Epithelial cell of proximal tubule (primary cell): Measurements from ENCODE around the gene COL10A1. TPM values are rescaled to one million over a fixed set of nuclear protein-coding genes. Genes with fewer than 3 reads are reported as not detected.
A peak's percentile ranks its signal among the peaks of the same experiment; 100 is the strongest.

Source experiments
- DNase-seq: peaks from one replicate; pipeline ENCODE4 v3.0.0-alpha.2; 2011; ENCODE audit warnings: low read depth
- H3K4me3 ChIP-seq: 2 replicates; pipeline ENCODE4 v1.5.1; 2011; ENCODE audit warnings: low read depth, mild to moderate bottlenecking, low read length
- total RNA-seq: library from RNA; depleted of rRNA; stranded (reverse); fragments of >200 nt; gene quantifications from 2 replicates; pipeline ENCODE4 v1.2.3, GENCODE V29; 2015
- TF ChIP-seq, protein P1 (sequence below): conservative IDR thresholded peaks from 2 replicates; pipeline ENCODE4 v1.5.1; 2012; ENCODE audit warnings: low read depth, mild to moderate bottlenecking, low read length

Gene COL10A1
- total RNA-seq, 1 donor from 2014 or later = not detected

- no peak for DNase-seq
- TF ChIP-seq, protein P1, sequence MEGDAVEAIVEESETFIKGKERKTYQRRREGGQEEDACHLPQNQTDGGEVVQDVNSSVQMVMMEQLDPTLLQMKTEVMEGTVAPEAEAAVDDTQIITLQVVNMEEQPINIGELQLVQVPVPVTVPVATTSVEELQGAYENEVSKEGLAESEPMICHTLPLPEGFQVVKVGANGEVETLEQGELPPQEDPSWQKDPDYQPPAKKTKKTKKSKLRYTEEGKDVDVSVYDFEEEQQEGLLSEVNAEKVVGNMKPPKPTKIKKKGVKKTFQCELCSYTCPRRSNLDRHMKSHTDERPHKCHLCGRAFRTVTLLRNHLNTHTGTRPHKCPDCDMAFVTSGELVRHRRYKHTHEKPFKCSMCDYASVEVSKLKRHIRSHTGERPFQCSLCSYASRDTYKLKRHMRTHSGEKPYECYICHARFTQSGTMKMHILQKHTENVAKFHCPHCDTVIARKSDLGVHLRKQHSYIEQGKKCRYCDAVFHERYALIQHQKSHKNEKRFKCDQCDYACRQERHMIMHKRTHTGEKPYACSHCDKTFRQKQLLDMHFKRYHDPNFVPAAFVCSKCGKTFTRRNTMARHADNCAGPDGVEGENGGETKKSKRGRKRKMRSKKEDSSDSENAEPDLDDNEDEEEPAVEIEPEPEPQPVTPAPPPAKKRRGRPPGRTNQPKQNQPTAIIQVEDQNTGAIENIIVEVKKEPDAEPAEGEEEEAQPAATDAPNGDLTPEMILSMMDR = no peak
- no peak overlapping the region for H3K4me3 ChIP-seq
Measured at GRCh38 chr6:116127771-116128493, 2.0 kb upstream of the COL10A1 start.

- no peak for DNase-seq
- TF ChIP-seq, protein P1 = no peak
- H3K4me3 ChIP-seq = no peak overlapping the region
Measured at GRCh38 chr6:116120430-116120829, 5.5 kb downstream of the COL10A1 start.

DNA sequence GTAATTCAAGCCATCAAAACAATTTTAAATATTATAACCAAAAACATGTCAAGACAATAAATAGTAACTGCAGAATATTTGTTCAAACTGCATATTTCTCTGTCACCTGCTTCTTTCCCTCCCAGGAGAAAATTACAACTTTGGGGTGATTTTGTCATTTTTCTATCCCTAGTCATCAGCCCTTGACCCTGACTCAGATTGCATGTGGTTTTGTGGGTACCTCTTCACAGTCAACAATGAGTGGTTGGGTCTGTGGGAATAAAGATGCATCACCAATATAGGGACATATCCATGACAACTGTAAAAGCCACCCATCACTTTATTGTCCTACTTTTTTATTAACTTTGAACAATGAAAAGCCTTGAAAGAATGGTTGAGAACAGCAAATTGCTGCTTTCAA is 7.3 kb downstream of the COL10A1 start:
- no peak for DNase-seq
- TF ChIP-seq, protein P1 = no peak

GRCh38 chr6:116115781-116116180 is 10.2 kb downstream of the COL10A1 start:
- TF ChIP-seq, protein P1 = peak; percentile 43
- no peak overlapping the region for H3K4me3 ChIP-seq
- DNase-seq = no peak

More for the DNA sequence above, 7.3 kb downstream of the COL10A1 start:
- H3K4me3 ChIP-seq = no peak overlapping the region

DNA sequence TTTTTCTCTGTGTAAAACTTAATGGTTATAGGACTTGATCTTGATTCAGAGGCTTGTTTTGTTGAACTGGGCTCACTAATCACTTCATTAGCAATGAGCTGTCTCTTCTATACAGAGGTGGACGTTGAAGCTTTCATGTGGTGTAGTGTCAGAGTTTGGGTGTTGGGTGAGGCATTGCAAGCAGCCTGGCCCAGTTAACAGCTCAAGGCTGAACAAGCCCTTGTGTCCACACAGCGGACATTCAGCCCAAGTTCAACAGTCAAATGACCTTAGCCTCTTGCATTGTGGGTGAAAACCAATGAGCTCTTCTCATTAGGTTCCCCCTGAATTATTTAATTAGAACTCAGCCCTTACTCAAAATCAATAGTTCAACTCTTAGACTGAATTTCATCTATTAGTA is 12.5 kb downstream of the COL10A1 start:
- no peak overlapping the region for H3K4me3 ChIP-seq
- no peak for DNase-seq
- TF ChIP-seq, protein P1 = no peak

DNA sequence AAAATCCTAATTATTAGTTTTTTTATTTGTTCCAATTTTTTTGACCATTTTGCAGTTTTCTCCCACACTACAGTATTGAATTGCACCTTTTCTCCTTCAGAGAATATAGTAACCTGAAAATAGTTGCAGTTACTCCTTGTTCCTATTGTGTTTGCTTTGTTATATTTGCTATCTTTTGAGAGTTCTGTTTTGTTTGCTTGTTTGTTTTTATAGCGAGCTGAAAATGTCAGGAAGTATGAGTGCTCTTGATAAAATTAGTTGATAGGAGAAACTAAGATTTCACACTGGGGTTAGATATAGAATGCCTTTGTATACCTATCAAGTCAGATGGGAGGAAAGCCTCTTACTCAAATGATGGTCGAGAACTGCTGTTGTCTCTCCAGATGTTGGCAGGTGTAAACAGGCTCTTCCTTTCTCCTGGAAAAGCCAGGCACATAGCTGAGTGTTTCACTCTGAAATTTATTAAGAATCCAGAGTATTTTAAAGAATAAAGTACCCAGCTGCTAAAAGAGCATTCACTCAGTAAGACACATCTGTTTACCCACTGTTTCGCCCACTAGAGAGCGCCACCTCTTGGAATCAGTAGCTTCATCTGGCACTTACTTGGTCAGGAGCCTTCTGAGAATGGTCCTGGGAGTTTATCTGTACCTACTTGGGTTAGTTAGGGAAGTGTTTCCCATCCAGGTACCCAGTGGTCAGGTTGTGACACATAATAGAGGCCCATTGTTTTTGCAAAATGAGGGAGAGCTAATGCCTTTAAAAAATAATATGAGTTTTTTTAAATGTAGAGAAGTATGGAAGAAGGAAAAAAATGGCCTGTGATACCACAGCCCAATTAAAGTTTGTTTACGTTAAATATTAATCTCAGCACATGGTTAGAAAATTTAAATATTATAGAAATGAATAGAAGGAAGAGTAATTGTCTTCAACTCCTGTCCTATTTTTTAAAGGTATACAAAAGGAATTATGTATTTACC is 14.1 kb downstream of the COL10A1 start:
- DNase-seq = no peak
- TF ChIP-seq, protein P1 = peak; percentile 92
- no peak overlapping the region for H3K4me3 ChIP-seq
